Measurements from ENCODE around the gene CERS2.
A peak's percentile ranks its signal among the peaks of the same experiment; 100 is the strongest.

CERS2 gene

GRCh38 chr1:151009674-151010345 is 35.2 kb upstream of the CERS2 start:
- TF ChIP-seq EGR1 (IDR thresholded peaks at IDR 0.05) (no peak), MAX (IDR thresholded peaks at IDR 0.05) (no peak)

GRCh38 chr1:151009206-151009587 is 34.6 kb upstream of the CERS2 start:
- TF ChIP-seq RAD21 (IDR thresholded peaks at IDR 0.05; ENCODE audit: low read depth) (no peak), ZBTB7A (IDR thresholded peaks at IDR 0.05; ENCODE audit: low read depth) (no peak), USF1 (IDR thresholded peaks at IDR 0.05) (no peak), YY1 (IDR thresholded peaks at IDR 0.05; ENCODE audit: low read depth) (no peak), CREB1 (IDR thresholded peaks at IDR 0.05; ENCODE audit: low read depth) (no peak), MAX (IDR thresholded peaks at IDR 0.05) (no peak), CEBPB (IDR thresholded peaks at IDR 0.05) (no peak), EP300 (IDR thresholded peaks at IDR 0.05; ENCODE audit: borderline replicate concordance) (no peak), TCF12 (IDR thresholded peaks at IDR 0.05; ENCODE audit: low read depth) (no peak), EGR1 (IDR thresholded peaks at IDR 0.05) (no peak), FOXM1 (IDR thresholded peaks at IDR 0.05; ENCODE audit: borderline replicate concordance, low read depth) (no peak), TEAD4 (IDR thresholded peaks at IDR 0.05) (no peak), NFIC (IDR thresholded peaks at IDR 0.05) (no peak)

GRCh38 chr1:151008244-151009205 is 33.9 kb upstream of the CERS2 start, which contains the start of gene PRUNE1:
Gene PRUNE1, plus strand, starts transcription at chr1:151008449. Its CDS starts 184 bp downstream, at chr1:151008633.
- TF ChIP-seq RAD21 (IDR thresholded peaks at IDR 0.05; ENCODE audit: low read depth) (no peak), USF1 (IDR thresholded peaks at IDR 0.05) (no peak), YY1 (IDR thresholded peaks at IDR 0.05; ENCODE audit: low read depth) (peak; percentile 34; the same call in 1 of the 2 replicates), EP300 (IDR thresholded peaks at IDR 0.05; ENCODE audit: borderline replicate concordance) (peak; percentile 34; the same call in 1 of the 2 replicates), CREB1 (IDR thresholded peaks at IDR 0.05; ENCODE audit: low read depth) (peak; percentile 70), TCF12 (IDR thresholded peaks at IDR 0.05; ENCODE audit: low read depth) (peak; percentile 71; the same call in 1 of the 2 replicates), TAF1 (IDR thresholded peaks at IDR 0.05; ENCODE audit: low read depth) (peak; percentile 67), CEBPB (IDR thresholded peaks at IDR 0.05) (no peak), FOXM1 (IDR thresholded peaks at IDR 0.05; ENCODE audit: borderline replicate concordance, low read depth) (no peak), ZBTB7A (IDR thresholded peaks at IDR 0.05; ENCODE audit: low read depth) (0 out of 2 replicates have a peak, but pooled peaks have one; percentile 37), TEAD4 (IDR thresholded peaks at IDR 0.05) (no peak), MAX (IDR thresholded peaks at IDR 0.05) (peak; percentile 45)

- TF ChIP-seq USF1 (IDR thresholded peaks at IDR 0.05) (no peak), CREB1 (IDR thresholded peaks at IDR 0.05; ENCODE audit: low read depth) (no peak), YY1 (IDR thresholded peaks at IDR 0.05; ENCODE audit: low read depth) (no peak), TCF12 (IDR thresholded peaks at IDR 0.05; ENCODE audit: low read depth) (no peak), ZBTB7A (IDR thresholded peaks at IDR 0.05; ENCODE audit: low read depth) (no peak), EP300 (IDR thresholded peaks at IDR 0.05; ENCODE audit: borderline replicate concordance) (no peak), EGR1 (IDR thresholded peaks at IDR 0.05) (no peak), TEAD4 (IDR thresholded peaks at IDR 0.05) (no peak), REST (IDR thresholded peaks at IDR 0.05; ENCODE audit: low read depth) (no peak), MAX (IDR thresholded peaks at IDR 0.05) (no peak), TAF1 (IDR thresholded peaks at IDR 0.05; ENCODE audit: low read depth) (no peak), CEBPB (IDR thresholded peaks at IDR 0.05) (no peak), NFIC (IDR thresholded peaks at IDR 0.05) (no peak), RAD21 (IDR thresholded peaks at IDR 0.05; ENCODE audit: low read depth) (no peak), FOXM1 (IDR thresholded peaks at IDR 0.05; ENCODE audit: borderline replicate concordance, low read depth) (no peak)
Observed at GRCh38 chr1:151007853-151008243, 33.2 kb upstream of the CERS2 start.

- TF ChIP-seq RAD21 (IDR thresholded peaks at IDR 0.05; ENCODE audit: low read depth) (peak; percentile 46), TEAD4 (IDR thresholded peaks at IDR 0.05) (no peak), TAF1 (IDR thresholded peaks at IDR 0.05; ENCODE audit: low read depth) (no peak)
Observed at GRCh38 chr1:151006327-151007052, 31.9 kb upstream of the CERS2 start, which contains the start of gene MINDY1. Gene MINDY1, minus strand, starts transcription at chr1:151006902. Its CDS starts 4,285 bp downstream, at chr1:151002617.
